ENCODE data around the gene NDUFB8. TPM values are rescaled to one million over a fixed set of nuclear protein-coding genes. Genes with fewer than 3 reads are reported as not detected.

Gene NDUFB8
- total and polyA plus RNA-seq, 2 donors (not counting 1 experiment from before 2014, with no cell fraction given), result 131 to 174 TPM

GRCh38 chr10:100496567-100496966 is 33.1 kb downstream of the NDUFB8 start:
- H4K20me1 ChIP-seq (ENCODE audit: control insufficient read depth, insufficient read depth, low read length, poor library complexity, severe bottlenecking), result no peaks in the 10 kb centered on the region
- no peaks in the 10 kb centered on the region for H3K4me1 Mint-ChIP-seq
- 86% methylated on average over 2 of the region's 2 CpGs for WGBS (ENCODE audit: insufficient coverage)
- H2AFZ ChIP-seq (ENCODE audit: insufficient read depth, low read depth, low read length, poor library complexity, severe bottlenecking), result no peak overlapping the region
- no peaks in the 10 kb centered on the region for H3K9me3 ChIP-seq (ENCODE audit: control extremely low read depth in 1 of 3, control insufficient read depth in 2 of 3, insufficient read depth in 1 of 3, low read length in 2 of 3)
- H3K27me3 Mint-ChIP-seq, result no peaks in the 10 kb centered on the region
- H3K4me3 Mint-ChIP-seq, result no peak overlapping the region
- H3K27me3 ChIP-seq (replicated peaks in 1 of 4; ENCODE audit: control extremely low read depth in 1 of 4, control insufficient read depth in 3 of 4, insufficient read depth in 4 of 4, low read length in 3 of 4), result no peaks in the 10 kb centered on the region
- peaks cover 0 to 28% of the 10 kb centered on the region in 2 experiments for H3K36me3 ChIP-seq (replicated peaks in 1 of 2; ENCODE audit: control extremely low read depth in 1 of 2, control insufficient read depth in 1 of 2, extremely low read depth in 1 of 2, insufficient read depth in 2 of 2, low read length in 1 of 2)
- intact Hi-C loops (cut with micrococcal nuclease), result no loop called here
- CTCF ChIA-PET, result interaction anchor here (0.6 to 1.3 kb wide), 2 partner anchors 14 to 22 kb away, joined by 3 to 5 read pairs; no protein-coding TSS in a partner anchor
- no peak overlapping the region for H3K9ac ChIP-seq (ENCODE audit: low read length)
- H3K27ac ChIP-seq (ENCODE audit: low read length in 2 of 2), result no peak overlapping the region
- no peaks in the 10 kb centered on the region for H3K9me3 Mint-ChIP-seq (ENCODE audit: insufficient read depth)
- no peak overlapping the region for H3K4me3 ChIP-seq (ENCODE audit: control extremely low read depth in 1 of 5, extremely low read depth in 1 of 5, insufficient read depth in 1 of 5, low read depth in 2 of 5, low read length in 4 of 5)
- POLR2A ChIA-PET, result no interaction called here
- H3K4me2 ChIP-seq (replicated peaks; ENCODE audit: low read depth, low read length, poor library complexity, severe bottlenecking), result no peak overlapping the region
- H3K27ac Mint-ChIP-seq, result no peak overlapping the region
- TF ChIP-seq EZH2 (IDR thresholded peaks at IDR 0.05; ENCODE audit: borderline replicate concordance, insufficient read depth, low read depth, low read length, poor library complexity, severe bottlenecking), result no peak
- no peak for TF ChIP-seq CTCF (IDR thresholded peaks at IDR 0.05)
- ATAC-seq (ENCODE audit: low read depth) (no peak), DNase-seq (no peak)
- H3K4me1 ChIP-seq (ENCODE audit: control insufficient read depth in 2 of 2, insufficient read depth in 2 of 2, low read length in 2 of 2), result no peaks in the 10 kb centered on the region
- H3K79me2 ChIP-seq (ENCODE audit: control insufficient read depth, insufficient read depth, low read length), result no peaks in the 10 kb centered on the region

GRCh38 chr10:100490531-100490930 is 39.1 kb downstream of the NDUFB8 start:
- Histone ChIP-seq H3K36me3 (replicated peaks in 1 of 2; ENCODE audit: control extremely low read depth in 1 of 2, control insufficient read depth in 1 of 2, extremely low read depth in 1 of 2, insufficient read depth in 2 of 2, low read length in 1 of 2) (peaks cover 5 to 36% of the 10 kb centered on the region in 2 experiments), H3K79me2 (ENCODE audit: control insufficient read depth, insufficient read depth, low read length) (no peaks in the 10 kb centered on the region), H3K4me1 (ENCODE audit: control insufficient read depth in 2 of 2, insufficient read depth in 2 of 2, low read length in 2 of 2) (no peaks in the 10 kb centered on the region), H3K9ac (ENCODE audit: low read length) (no peak overlapping the region), H3K27me3 (replicated peaks in 1 of 4; ENCODE audit: control extremely low read depth in 1 of 4, control insufficient read depth in 3 of 4, insufficient read depth in 4 of 4, low read length in 3 of 4) (no peaks in the 10 kb centered on the region), H3K4me3 (ENCODE audit: control extremely low read depth in 1 of 5, extremely low read depth in 1 of 5, insufficient read depth in 1 of 5, low read depth in 2 of 5, low read length in 4 of 5) (no peak overlapping the region), H3K4me2 (replicated peaks; ENCODE audit: low read depth, low read length, poor library complexity, severe bottlenecking) (no peak overlapping the region), H3K9me3 (ENCODE audit: control extremely low read depth in 1 of 3, control insufficient read depth in 2 of 3, insufficient read depth in 1 of 3, low read length in 2 of 3) (no peaks in the 10 kb centered on the region), H3K27ac (ENCODE audit: low read length in 2 of 2) (no peak overlapping the region), H2AFZ (ENCODE audit: insufficient read depth, low read depth, low read length, poor library complexity, severe bottlenecking) (no peak overlapping the region), H4K20me1 (ENCODE audit: control insufficient read depth, insufficient read depth, low read length, poor library complexity, severe bottlenecking) (no peaks in the 10 kb centered on the region)
- TF ChIP-seq CTCF (IDR thresholded peaks at IDR 0.05) (no peak), EZH2 (IDR thresholded peaks at IDR 0.05; ENCODE audit: borderline replicate concordance, insufficient read depth, low read depth, low read length, poor library complexity, severe bottlenecking) (no peak)
- H3K27me3 Mint-ChIP-seq, result no peaks in the 10 kb centered on the region
- intact Hi-C loops (cut with micrococcal nuclease), result no loop called here
- no peak overlapping the region for H3K27ac Mint-ChIP-seq
- 100% methylated on average over 1 of the region's 2 CpGs for WGBS (ENCODE audit: insufficient coverage)
- ATAC-seq (ENCODE audit: low read depth) (no peak), DNase-seq (no peak)
- no peak overlapping the region for H3K4me3 Mint-ChIP-seq
- ChIA-PET CTCF (no interaction called here), POLR2A (no interaction called here)
- no peaks in the 10 kb centered on the region for H3K9me3 Mint-ChIP-seq (ENCODE audit: insufficient read depth)
- no peaks in the 10 kb centered on the region for H3K4me1 Mint-ChIP-seq
